IMR-90 (cell line): ENCODE data around the gene TGFB3. TPM values are rescaled to one million over a fixed set of nuclear protein-coding genes. Genes with fewer than 3 reads are reported as not detected.
A peak's percentile ranks its signal among the peaks of the same experiment; 100 is the strongest.

ENCODE experiments used
- ATAC-seq: fragments of 200-7000 bp; cut with Tn5 transposase; 2 replicates; pipeline ENCODE4 v1.9.1; 2020; ENCODE audit warnings: low read depth, mild to moderate bottlenecking, moderate library complexity
- BruUV-seq: library from RNA; stranded (reverse); fragments of 400-500 nt; replicated peaks from 2 replicates; lab custom pipeline; 2021; lab: Mats Ljungman, UMichigan
- CTCF ChIA-PET: fragments of 300-600 bp; formaldehyde crosslinking; extraction: SDS; loops from one replicate; lab custom pipeline; 2021; ENCODE audit warnings: antibody characterized with exemption; lab: Yijun Ruan, JAX
- POLR2A ChIA-PET: fragments of 300-600 bp; sonication (Branson Sonifier 250); formaldehyde crosslinking; loops from one replicate; lab custom pipeline; 2022; ENCODE audit warnings: antibody characterized with exemption; ENCODE audit not compliant: unreplicated experiment; lab: Charles Lee
- DNase-seq: peaks from one replicate; pipeline ENCODE4 v3.0.0; 2013
- H2AFZ ChIP-seq: replicated peaks from 2 replicates; pipeline ENCODE3; 2013; ENCODE audit warnings: low read length, mild to moderate bottlenecking; ENCODE audit not compliant: poor library complexity
- H2AK5ac ChIP-seq: 2 replicates; pipeline ENCODE4 v1.6.1; 2013; ENCODE audit warnings: low read depth, low read length, inconsistent platforms
- H2AK9ac ChIP-seq: replicated peaks from 2 replicates; pipeline ENCODE3; 2013; ENCODE audit warnings: mild to moderate bottlenecking, low read depth, low read length, moderate library complexity; ENCODE audit not compliant: poor library complexity
- H2BK120ac ChIP-seq: 2 replicates; pipeline ENCODE4 v1.6.1; 2013; ENCODE audit warnings: low read depth, low read length, inconsistent platforms
- H2BK15ac ChIP-seq: 3 replicates; pipeline ENCODE4 v1.6.1; 2013; ENCODE audit warnings: low read depth, low read length, inconsistent platforms
- H2BK20ac ChIP-seq: 2 replicates; pipeline ENCODE4 v1.6.1; 2013; ENCODE audit warnings: low read depth, mild to moderate bottlenecking, inconsistent platforms, low read length, moderate library complexity
- H2BK5ac ChIP-seq: 2 replicates; pipeline ENCODE4 v1.6.1; 2013; ENCODE audit warnings: mild to moderate bottlenecking, low read depth, low read length, inconsistent platforms; ENCODE audit not compliant: poor library complexity, severe bottlenecking
- H3K14ac ChIP-seq: replicated peaks from 2 replicates; pipeline ENCODE4 v1.6.1; 2013; ENCODE audit warnings: low read depth, low read length, inconsistent platforms
- H3K18ac ChIP-seq: 2 replicates; pipeline ENCODE4 v1.6.1; 2013; ENCODE audit warnings: low read depth, low read length, control low read depth
- H3K23ac ChIP-seq: 2 replicates; pipeline ENCODE4 v1.6.1; 2013; ENCODE audit warnings: low read depth, low read length, inconsistent platforms
- H3K27ac ChIP-seq: 2 replicates; pipeline ENCODE4 v1.5.1; 2013; ENCODE audit warnings: mild to moderate bottlenecking, control low read depth, low read length; ENCODE audit not compliant: insufficient read depth
- H3K27me3 ChIP-seq: 2 replicates; pipeline ENCODE4 v1.6.1; 2013; ENCODE audit warnings: low read length; ENCODE audit not compliant: control insufficient read depth, insufficient read depth
- H3K36me3 ChIP-seq: 2 replicates; pipeline ENCODE4 v1.6.1; 2013; ENCODE audit warnings: low read length, mixed read lengths; ENCODE audit not compliant: control insufficient read depth, insufficient read depth
- H3K4ac ChIP-seq: 2 replicates; pipeline ENCODE4 v1.6.1; 2013; ENCODE audit warnings: low read depth, low read length, inconsistent platforms
- H3K4me1 ChIP-seq: 2 replicates; pipeline ENCODE4 v1.6.1; 2013; ENCODE audit warnings: low read length, mixed read lengths; ENCODE audit not compliant: control insufficient read depth, insufficient read depth
- H3K4me2 ChIP-seq: 2 replicates; pipeline ENCODE4 v1.6.1; 2013; ENCODE audit warnings: low read depth, mild to moderate bottlenecking, control low read depth, low read length, moderate library complexity
- H3K4me3 ChIP-seq: 2 replicates; pipeline ENCODE4 v1.5.1; 2013; ENCODE audit warnings: low read depth, mild to moderate bottlenecking, control low read depth, low read length, moderate library complexity; ENCODE audit not compliant: insufficient read depth
- H3K56ac ChIP-seq: 2 replicates; pipeline ENCODE4 v1.6.1; 2013; ENCODE audit warnings: low read length, inconsistent platforms; ENCODE audit not compliant: insufficient read depth; ENCODE audit errors: extremely low read depth
- H3K79me1 ChIP-seq, 2 experiments: 2 replicates each; pipeline ENCODE4 v1.6.1; 2013; ENCODE audit warnings: low read length in 2 of 2, inconsistent platforms in 1 of 2, low read depth in 1 of 2
- H3K9ac ChIP-seq: 2 replicates; pipeline ENCODE4 v1.6.1; 2013; ENCODE audit warnings: low read depth, low read length, control low read depth
- H3K9me1 ChIP-seq: 2 replicates; pipeline ENCODE4 v1.6.1; 2013; ENCODE audit warnings: low read length, inconsistent platforms; ENCODE audit not compliant: insufficient read depth
- H3K9me3 ChIP-seq: 2 replicates; pipeline ENCODE4 v1.6.1; 2013; ENCODE audit warnings: low read length; ENCODE audit not compliant: control insufficient read depth, insufficient read depth
- H4K20me1 ChIP-seq: 2 replicates; pipeline ENCODE4 v1.6.1; 2013; ENCODE audit warnings: low read length, inconsistent platforms; ENCODE audit not compliant: insufficient read depth
- H4K5ac ChIP-seq: 2 replicates; pipeline ENCODE4 v1.6.1; 2013; ENCODE audit warnings: mild to moderate bottlenecking, low read depth, low read length, control low read depth
- H4K8ac ChIP-seq, 2 experiments: 2 replicates each; pipeline ENCODE4 v1.6.1; 2013; ENCODE audit warnings: low read depth in 2 of 2, low read length in 2 of 2, control low read depth in 1 of 2, inconsistent platforms in 1 of 2
- H4K91ac ChIP-seq: 2 replicates; pipeline ENCODE4 v1.6.1; 2013; ENCODE audit warnings: low read depth, low read length, inconsistent platforms; ENCODE audit not compliant: insufficient read depth
- CEBPB ChIP-seq: IDR thresholded peaks from 2 replicates; pipeline ENCODE4 v1.6.1; 2012; ENCODE audit warnings: low read depth, low read length, improper control_type of control experiment
- CTCF ChIP-seq: conservative IDR thresholded peaks from 2 replicates; pipeline ENCODE4 v1.5.1; 2012; ENCODE audit warnings: mild to moderate bottlenecking, low read depth, low read length, improper control_type of control experiment
- MAZ ChIP-seq: IDR thresholded peaks from 2 replicates; pipeline ENCODE4 v1.6.1; 2012; ENCODE audit warnings: low read depth, mild to moderate bottlenecking, low read length, improper control_type of control experiment, moderate library complexity, borderline replicate concordance
- POLR2A ChIP-seq: IDR thresholded peaks from 2 replicates; pipeline ENCODE4 v1.6.1; 2012; ENCODE audit warnings: mild to moderate bottlenecking, low read depth, low read length
- RAD21 ChIP-seq: IDR thresholded peaks from 2 replicates; pipeline ENCODE4 v1.6.1; 2012; ENCODE audit warnings: low read length, improper control_type of control experiment
- SMC3 ChIP-seq: fragments of 150-350 bp; IDR thresholded peaks from 2 replicates; pipeline ENCODE4 v1.6.1; 2016; ENCODE audit warnings: low read depth, mild to moderate bottlenecking, antibody characterized with exemption, low read length, moderate library complexity
- WGBS, 2 experiments: methylation state at CpG; one replicate each; pipeline versions ENCODE4 v1.1.5 to v1.1.7; 2013; ENCODE audit warnings: missing lambda C conversion rate in 2 of 2; ENCODE audit not compliant: insufficient read length in 1 of 2; ENCODE audit errors: extremely low coverage in 2 of 2; 5-methylcytosine and 5-hydroxymethylcytosine counted together
- dilution Hi-C: fragments of 300-500 bp; cut with HindIII; formaldehyde crosslinking; loops from one replicate; pipeline ENCODE4 v1.14.3; 2018; ENCODE audit warnings: low sequenced_read_pairs; ENCODE audit not compliant: unreplicated experiment
- in situ Hi-C: fragments of 300-500 bp; cut with MboI; formaldehyde crosslinking; loops from 3 replicates; pipeline ENCODE4 v1.14.3; 2019; ENCODE audit warnings: low sequenced_read_pairs, inconsistent platforms, mixed read lengths
- intact Hi-C: fragments of 100-400 bp; cut with micrococcal nuclease; formaldehyde crosslinking; loops from 2 replicates; pipeline ENCODE4 v1.10.0; 2022
- polyA plus RNA-seq, 3 experiments: library from polyadenylated mRNA; depleted of rRNA; stranded (reverse); fragments of >200 nt; gene quantifications; 2 replicates each; pipeline ENCODE4 v1.2.3, GENCODE V29; 2012; ENCODE audit warnings: low replicate concordance in 1 of 3
- total RNA-seq: library from RNA; depleted of rRNA; stranded (reverse); fragments of >200 nt; gene quantifications from 2 replicates; pipeline ENCODE4 v1.2.3, GENCODE V29; 2012

Gene TGFB3
- total and polyA plus RNA-seq, 2 of the 4 experiments (the other 2 are of a cell fraction), result 2.2 to 4.3 TPM

GRCh38 chr14:75982266-75983018, 647 bp upstream of the TGFB3 start:
- no peaks in the 10 kb centered on the region; the same call in 1 of the 2 replicates for H3K27me3 ChIP-seq
- no peak overlapping the region for H2BK20ac ChIP-seq
- H2BK15ac ChIP-seq, result no peak overlapping the region
- in situ Hi-C loops (loop anchor here (5.0 to 25.0 kb wide), 4 partner anchors 188 to 1080 kb away; partner anchors contain the start of gene FLVCR2), intact Hi-C loops (loop anchor here (1.0 to 5.0 kb wide), 5 partner anchors 76 to 405 kb away; partner anchors contain the start of gene FLVCR2), dilution Hi-C loops (no loop called here)
- DNase-seq, result peak; percentile 77
- peaks cover 7 to 15% of the 10 kb centered on the region in 2 experiments for H3K79me1 ChIP-seq
- no peak overlapping the region for H2AK5ac ChIP-seq
- peak overlapping the region; percentile 54; the same call in 1 of the 2 replicates for H3K9ac ChIP-seq
- peaks cover 7% of the 10 kb centered on the region; the same call in 1 of the 2 replicates for H3K4me1 ChIP-seq
- peak overlapping the region; percentile 91 for H2AFZ ChIP-seq
- H3K27ac ChIP-seq, result peak overlapping the region; percentile 66
- ChIA-PET CTCF (interaction anchor here (0.6 to 5.3 kb wide), 14 partner anchors 9 to 405 kb away, joined by 3 to 63 read pairs (median 3); no protein-coding TSS in a partner anchor), POLR2A (interaction anchor here (1.2 kb wide), 1 partner anchor 13 kb away, joined by 8 read pairs; no protein-coding TSS in a partner anchor)
- H4K8ac ChIP-seq, result peak overlapping the region in 1 of 2 experiments; percentile 22; a peak in 1 of 4 replicates
- H3K9me3 ChIP-seq, result no peaks in the 10 kb centered on the region
- peak overlapping the region; percentile 36 for H3K4ac ChIP-seq
- peak overlapping the region; percentile 16 for H2BK5ac ChIP-seq
- peak overlapping the region; percentile 50 for H3K4me3 ChIP-seq
- H4K91ac ChIP-seq, result no peak overlapping the region
- no peak overlapping the region; the same call in 1 of the 2 replicates for H3K23ac ChIP-seq
- no peak overlapping the region for H3K14ac ChIP-seq
- BruUV-seq, result no TSS peak
- H3K9me1 ChIP-seq, result no peaks in the 10 kb centered on the region
- no peaks in the 10 kb centered on the region for H3K36me3 ChIP-seq
- peak; percentile 72 for ATAC-seq
- H3K56ac ChIP-seq, result no peak overlapping the region
- no peak overlapping the region for H2BK120ac ChIP-seq
- WGBS, 2 experiments, result 1% methylated on average over 15 of the region's 77 CpGs; no CpG with 5 or more reads in 1 of the 2 experiments
- peak overlapping the region; percentile 66 for H2AK9ac ChIP-seq
- peak overlapping the region; percentile 26; the same call in 1 of the 2 replicates for H3K18ac ChIP-seq
- H3K4me2 ChIP-seq, result peak overlapping the region; percentile 78
- H4K5ac ChIP-seq, result no peak overlapping the region; the same call in 1 of the 2 replicates
- TF ChIP-seq SMC3 (peak; percentile 75), POLR2A (peak; percentile 7; the same call in 1 of the 2 replicates), MAZ (peak; percentile 42; the same call in 1 of the 2 replicates), CEBPB (no peak), RAD21 (peak; percentile 81), CTCF (peak; percentile 72)
- H4K20me1 ChIP-seq, result no peaks in the 10 kb centered on the region
